HG03575 (cell line): Measurements from ENCODE around the gene HPCA.
"Not testable (repeated sequence)": the region's sequence is repeated elsewhere in the genome, so short reads cannot be mapped to it uniquely, and the experiment has no call there.

Source experiments
- ATAC-seq: cut with Tn5 transposase; IDR thresholded peaks from one replicate; pipeline ENCODE4 v1.9.1; 2021; ENCODE audit not compliant: unreplicated experiment, insufficient number of reproducible peaks, low FRiP score; ENCODE audit errors: extremely low read depth

Gene HPCA

GRCh38 chr1:32898958-32899357 is 12.7 kb downstream of the HPCA start:
- ATAC-seq: no peak

GRCh38 chr1:32899586-32900296 is 13.4 kb downstream of the HPCA start:
- ATAC-seq: no peak

GRCh38 chr1:32900371-32900955 is 14.2 kb downstream of the HPCA start:
- no peak for ATAC-seq

- ATAC-seq: no peak
Measured at GRCh38 chr1:32900956-32901822, 14.9 kb downstream of the HPCA start, which contains the start of gene TMEM54. Gene TMEM54 (minus strand): TSS chr1:32901389. CDS start chr1:32901238, 151 bp downstream.

GRCh38 chr1:32901823-32902534 is 15.7 kb downstream of the HPCA start:
- no peak for ATAC-seq

- ATAC-seq: no peak
Measured at GRCh38 chr1:32902535-32902920, 16.2 kb downstream of the HPCA start.

- no peak for ATAC-seq
Measured at GRCh38 chr1:32903991-32904785, 17.9 kb downstream of the HPCA start.

- ATAC-seq: no peak
Measured at GRCh38 chr1:32904797-32905196, 18.5 kb downstream of the HPCA start.

- not testable (repeated sequence) for ATAC-seq
Measured at GRCh38 chr1:32905588-32905987, 19.3 kb downstream of the HPCA start.

- no peak for ATAC-seq
Measured at GRCh38 chr1:32906654-32907053, 20.4 kb downstream of the HPCA start.

GRCh38 chr1:32907435-32907834 is 21.1 kb downstream of the HPCA start:
- ATAC-seq: no peak

- no peak for ATAC-seq
Measured at GRCh38 chr1:32910319-32910718, 24.0 kb downstream of the HPCA start.

GRCh38 chr1:32915766-32916706 is 29.7 kb downstream of the HPCA start:
- no peak for ATAC-seq

- no peak for ATAC-seq
Measured at GRCh38 chr1:32917521-32917920, 31.2 kb downstream of the HPCA start.

GRCh38 chr1:32918179-32918578 is 31.9 kb downstream of the HPCA start:
- no peak for ATAC-seq

GRCh38 chr1:32919811-32920733 is 33.8 kb downstream of the HPCA start:
- no peak for ATAC-seq

GRCh38 chr1:32920833-32921232 is 34.5 kb downstream of the HPCA start:
- ATAC-seq: no peak
